Measurements from ENCODE around the gene FRMD3.
A peak's percentile ranks its signal among the peaks of the same experiment; 100 is the strongest.

The FRMD3 gene

DNA sequence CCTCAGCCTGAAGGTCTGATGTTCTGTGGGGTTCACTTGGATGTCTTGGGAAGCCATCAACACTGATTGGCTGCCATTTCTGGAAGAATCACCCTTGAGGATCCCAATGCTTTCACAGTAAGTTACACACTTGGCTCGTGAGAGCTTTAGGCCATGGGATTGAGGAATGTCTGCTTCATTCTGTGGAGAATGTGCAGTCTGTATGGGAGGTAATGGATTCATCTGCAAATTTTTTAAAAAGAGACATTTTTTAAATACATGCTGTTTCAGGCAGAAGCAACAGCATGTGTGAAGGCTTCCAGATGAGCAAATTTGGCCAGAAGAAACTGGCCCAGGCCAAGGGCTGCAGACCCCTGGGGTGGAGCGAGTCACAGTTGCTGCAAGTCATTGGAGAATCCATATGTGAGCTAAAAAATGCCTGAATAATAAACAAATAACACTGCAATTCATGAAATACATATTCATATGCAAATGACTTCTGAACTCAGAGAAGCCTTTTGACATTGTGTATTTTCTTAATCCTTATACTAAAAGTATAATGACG, 328.9 kb downstream of the FRMD3 start:
- TF ChIP-seq, protein P1, sequence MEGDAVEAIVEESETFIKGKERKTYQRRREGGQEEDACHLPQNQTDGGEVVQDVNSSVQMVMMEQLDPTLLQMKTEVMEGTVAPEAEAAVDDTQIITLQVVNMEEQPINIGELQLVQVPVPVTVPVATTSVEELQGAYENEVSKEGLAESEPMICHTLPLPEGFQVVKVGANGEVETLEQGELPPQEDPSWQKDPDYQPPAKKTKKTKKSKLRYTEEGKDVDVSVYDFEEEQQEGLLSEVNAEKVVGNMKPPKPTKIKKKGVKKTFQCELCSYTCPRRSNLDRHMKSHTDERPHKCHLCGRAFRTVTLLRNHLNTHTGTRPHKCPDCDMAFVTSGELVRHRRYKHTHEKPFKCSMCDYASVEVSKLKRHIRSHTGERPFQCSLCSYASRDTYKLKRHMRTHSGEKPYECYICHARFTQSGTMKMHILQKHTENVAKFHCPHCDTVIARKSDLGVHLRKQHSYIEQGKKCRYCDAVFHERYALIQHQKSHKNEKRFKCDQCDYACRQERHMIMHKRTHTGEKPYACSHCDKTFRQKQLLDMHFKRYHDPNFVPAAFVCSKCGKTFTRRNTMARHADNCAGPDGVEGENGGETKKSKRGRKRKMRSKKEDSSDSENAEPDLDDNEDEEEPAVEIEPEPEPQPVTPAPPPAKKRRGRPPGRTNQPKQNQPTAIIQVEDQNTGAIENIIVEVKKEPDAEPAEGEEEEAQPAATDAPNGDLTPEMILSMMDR (IDR thresholded peaks at IDR 0.05; ENCODE audit: low read depth, low read length, missing control alignments): no peak
- no peak overlapping the region for H3K4me3 ChIP-seq (replicated peaks; ENCODE audit: low read depth, low read length)

DNA sequence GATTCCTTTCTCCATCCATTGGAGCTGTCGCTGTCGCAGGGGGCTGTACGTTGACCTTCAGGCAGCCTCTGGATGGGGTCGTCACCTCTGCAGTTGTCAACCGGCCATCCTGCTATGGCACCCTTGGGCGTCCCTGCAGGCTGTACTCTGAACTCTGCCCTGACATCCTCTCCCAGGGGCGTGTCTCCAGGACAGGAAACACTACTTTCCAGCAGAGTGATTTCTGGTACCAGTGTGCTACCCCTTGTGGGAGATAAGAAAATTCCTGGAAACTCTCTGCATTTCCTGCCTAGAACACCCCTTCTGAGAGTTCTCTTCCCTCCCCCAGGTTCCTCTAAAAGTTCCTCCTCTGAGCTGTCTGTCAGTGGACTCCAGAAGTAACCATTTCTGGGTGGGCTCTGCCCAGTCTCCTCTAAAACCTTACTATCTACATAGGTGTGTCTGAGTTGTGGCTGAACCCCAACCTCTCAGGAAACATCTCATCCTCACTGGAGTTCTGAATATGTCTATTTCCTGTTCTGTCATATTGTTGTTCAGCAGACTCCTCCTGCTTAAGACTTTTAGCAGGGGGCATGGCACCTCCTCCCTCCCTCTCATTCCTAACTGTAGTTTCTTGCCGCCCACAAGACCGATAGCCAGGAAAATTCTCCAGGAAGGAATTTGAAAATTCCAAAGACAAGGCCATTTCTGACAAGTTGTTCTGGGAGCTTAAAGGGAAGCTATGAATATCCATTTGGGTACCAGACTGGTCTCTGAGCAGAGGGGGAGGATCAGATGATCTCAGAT, 329.9 kb downstream of the FRMD3 start:
- no peak overlapping the region for H3K4me3 ChIP-seq (replicated peaks; ENCODE audit: low read depth, low read length)
- DNase-seq (ENCODE audit: extremely low read depth, low read depth): no peak
- TF ChIP-seq, protein P1 (IDR thresholded peaks at IDR 0.05; ENCODE audit: low read depth, low read length, missing control alignments): no peak

More for the DNA sequence above, 328.9 kb downstream of the FRMD3 start:
- no peak for DNase-seq (ENCODE audit: extremely low read depth, low read depth)

DNA sequence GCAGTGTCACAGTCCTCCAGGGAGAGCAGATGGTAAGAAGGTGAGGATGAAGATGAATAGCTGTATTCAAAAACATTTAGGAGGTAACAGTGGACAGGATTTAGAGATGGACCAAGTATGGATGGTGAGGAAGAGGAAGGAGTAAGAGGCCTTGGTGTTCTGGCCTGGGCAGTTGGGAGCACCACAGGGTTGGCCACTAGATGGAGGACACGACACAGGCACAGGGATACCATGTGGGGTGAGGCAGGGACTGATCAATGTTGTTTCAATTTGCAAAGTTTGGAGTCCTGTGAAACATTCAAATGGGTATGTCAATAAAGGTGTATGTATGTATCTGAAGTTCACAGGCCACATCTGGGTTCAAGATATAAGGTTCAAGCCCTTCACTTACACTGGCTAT, 334.2 kb downstream of the FRMD3 start:
- TF ChIP-seq, protein P1 (IDR thresholded peaks at IDR 0.05; ENCODE audit: low read depth, low read length, missing control alignments): no peak
- DNase-seq (ENCODE audit: extremely low read depth, low read depth): no peak
- H3K4me3 ChIP-seq (replicated peaks; ENCODE audit: low read depth, low read length): no peak overlapping the region

- TF ChIP-seq, protein P1 (IDR thresholded peaks at IDR 0.05; ENCODE audit: low read depth, low read length, missing control alignments): no peak
- no peak overlapping the region for H3K4me3 ChIP-seq (replicated peaks; ENCODE audit: low read depth, low read length)
- DNase-seq (ENCODE audit: extremely low read depth, low read depth): no peak
Measured at GRCh38 chr9:83200531-83200930, 337.7 kb downstream of the FRMD3 start.

DNA sequence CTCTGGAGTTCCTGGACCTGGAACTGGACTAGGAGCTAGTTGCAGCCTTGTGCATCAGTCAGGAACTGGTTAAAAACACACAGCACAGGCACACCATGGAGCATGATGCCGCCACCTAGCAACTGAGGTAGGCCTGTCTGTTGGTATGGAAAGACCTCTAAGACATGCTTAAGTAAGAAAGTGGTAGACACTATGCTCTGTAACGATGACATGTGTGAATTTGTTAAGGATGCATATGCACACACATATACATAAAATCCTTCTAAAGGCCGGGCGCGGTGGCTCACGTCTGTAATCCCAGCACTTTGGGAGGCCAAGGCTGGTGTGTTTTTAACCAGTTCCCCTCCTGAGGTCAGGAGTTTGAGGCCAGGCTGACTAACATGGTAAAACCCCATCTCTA, 338.4 kb downstream of the FRMD3 start:
- TF ChIP-seq, protein P1 (IDR thresholded peaks at IDR 0.05; ENCODE audit: low read depth, low read length, missing control alignments): no peak
- no peak overlapping the region for H3K4me3 ChIP-seq (replicated peaks; ENCODE audit: low read depth, low read length)
- no peak for DNase-seq (ENCODE audit: extremely low read depth, low read depth)

DNA sequence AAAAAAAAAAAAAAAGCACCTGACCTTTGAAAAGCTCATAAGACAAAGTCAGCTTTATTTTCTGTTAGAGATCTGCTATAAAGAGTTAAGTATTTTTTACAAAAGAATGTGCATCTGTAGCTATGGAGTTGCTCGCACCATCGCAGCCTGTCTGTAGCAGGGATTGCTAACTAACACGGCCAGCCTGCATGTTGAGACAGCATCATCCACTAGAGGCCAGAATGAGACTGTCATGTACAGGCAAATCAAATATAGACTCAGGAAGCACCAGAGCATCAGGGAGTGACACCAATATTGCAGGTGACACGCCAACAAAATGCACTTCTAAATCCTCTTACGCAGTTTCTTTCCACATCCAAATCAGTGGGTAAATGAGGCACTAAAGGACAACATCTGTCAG, 339.0 kb downstream of the FRMD3 start:
- DNase-seq (ENCODE audit: extremely low read depth, low read depth): no peak
- H3K4me3 ChIP-seq (replicated peaks; ENCODE audit: low read depth, low read length): no peak overlapping the region
- TF ChIP-seq, protein P1 (IDR thresholded peaks at IDR 0.05; ENCODE audit: low read depth, low read length, missing control alignments): peak; percentile 39

All from HFF-Myc (cell line).